Neutrophil (primary cell): ENCODE measurements around the gene OSBPL10.

Experiments
- H3K27ac ChIP-seq: fragments of 200-600 bp; sonication (generic); 2 replicates; pipeline ENCODE4 v1.5.1; 2016; ENCODE audit warnings: mild to moderate bottlenecking, moderate library complexity
- H3K27me3 ChIP-seq: fragments of 200-600 bp; sonication (generic); 2 replicates; pipeline ENCODE4 v1.6.0; 2016; ENCODE audit warnings: mild to moderate bottlenecking
- H3K36me3 ChIP-seq: fragments of 200-600 bp; sonication (generic); 2 replicates; pipeline ENCODE4 v1.5.1; 2017
- H3K4me1 ChIP-seq, 2 experiments: fragments of 200-600 bp in 1 of 2; sonication (generic) in 1 of 2; 1 replicate in 1 of 2; 2 replicates in 1 of 2; pipeline versions ENCODE4 v1.5.1 to v1.6.1; 2013 to 2016; ENCODE audit warnings: low read depth in 1 of 2, low read length in 1 of 2, mild to moderate bottlenecking in 1 of 2, moderate library complexity in 1 of 2; ENCODE audit not compliant: control insufficient read depth in 1 of 2, insufficient read depth in 1 of 2
- H3K4me3 ChIP-seq, 2 experiments: fragments of 200-600 bp in 1 of 2; sonication (generic) in 1 of 2; 1 replicate in 1 of 2; 2 replicates in 1 of 2; pipeline ENCODE4 v1.5.1; 2013 to 2016; ENCODE audit warnings: low read depth in 1 of 2, low read length in 1 of 2, mild to moderate bottlenecking in 1 of 2, moderate library complexity in 1 of 2
- H3K9me3 ChIP-seq: fragments of 200-600 bp; sonication (generic); 2 replicates; pipeline ENCODE4 v1.5.1; 2016
- TF ChIP-seq, protein P1 (sequence below): fragments of 200-600 bp; sonication (generic); IDR thresholded peaks from 2 replicates; pipeline ENCODE4 v1.5.1; 2016; ENCODE audit warnings: antibody characterized with exemption

Gene OSBPL10

GRCh38 chr3:31755926-31756658 lies 225.0 kb downstream of the OSBPL10 start:
- Histone ChIP-seq H3K4me1 (peaks cover 3 to 15% of the 10 kb centered on the region in 2 experiments), H3K36me3 (no peaks in the 10 kb centered on the region), H3K27ac (no peak overlapping the region), H3K27me3 (no peaks in the 10 kb centered on the region), H3K4me3 (no peak overlapping the region), H3K9me3 (no peaks in the 10 kb centered on the region)
- TF ChIP-seq, protein P1, sequence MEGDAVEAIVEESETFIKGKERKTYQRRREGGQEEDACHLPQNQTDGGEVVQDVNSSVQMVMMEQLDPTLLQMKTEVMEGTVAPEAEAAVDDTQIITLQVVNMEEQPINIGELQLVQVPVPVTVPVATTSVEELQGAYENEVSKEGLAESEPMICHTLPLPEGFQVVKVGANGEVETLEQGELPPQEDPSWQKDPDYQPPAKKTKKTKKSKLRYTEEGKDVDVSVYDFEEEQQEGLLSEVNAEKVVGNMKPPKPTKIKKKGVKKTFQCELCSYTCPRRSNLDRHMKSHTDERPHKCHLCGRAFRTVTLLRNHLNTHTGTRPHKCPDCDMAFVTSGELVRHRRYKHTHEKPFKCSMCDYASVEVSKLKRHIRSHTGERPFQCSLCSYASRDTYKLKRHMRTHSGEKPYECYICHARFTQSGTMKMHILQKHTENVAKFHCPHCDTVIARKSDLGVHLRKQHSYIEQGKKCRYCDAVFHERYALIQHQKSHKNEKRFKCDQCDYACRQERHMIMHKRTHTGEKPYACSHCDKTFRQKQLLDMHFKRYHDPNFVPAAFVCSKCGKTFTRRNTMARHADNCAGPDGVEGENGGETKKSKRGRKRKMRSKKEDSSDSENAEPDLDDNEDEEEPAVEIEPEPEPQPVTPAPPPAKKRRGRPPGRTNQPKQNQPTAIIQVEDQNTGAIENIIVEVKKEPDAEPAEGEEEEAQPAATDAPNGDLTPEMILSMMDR: no peak

DNA sequence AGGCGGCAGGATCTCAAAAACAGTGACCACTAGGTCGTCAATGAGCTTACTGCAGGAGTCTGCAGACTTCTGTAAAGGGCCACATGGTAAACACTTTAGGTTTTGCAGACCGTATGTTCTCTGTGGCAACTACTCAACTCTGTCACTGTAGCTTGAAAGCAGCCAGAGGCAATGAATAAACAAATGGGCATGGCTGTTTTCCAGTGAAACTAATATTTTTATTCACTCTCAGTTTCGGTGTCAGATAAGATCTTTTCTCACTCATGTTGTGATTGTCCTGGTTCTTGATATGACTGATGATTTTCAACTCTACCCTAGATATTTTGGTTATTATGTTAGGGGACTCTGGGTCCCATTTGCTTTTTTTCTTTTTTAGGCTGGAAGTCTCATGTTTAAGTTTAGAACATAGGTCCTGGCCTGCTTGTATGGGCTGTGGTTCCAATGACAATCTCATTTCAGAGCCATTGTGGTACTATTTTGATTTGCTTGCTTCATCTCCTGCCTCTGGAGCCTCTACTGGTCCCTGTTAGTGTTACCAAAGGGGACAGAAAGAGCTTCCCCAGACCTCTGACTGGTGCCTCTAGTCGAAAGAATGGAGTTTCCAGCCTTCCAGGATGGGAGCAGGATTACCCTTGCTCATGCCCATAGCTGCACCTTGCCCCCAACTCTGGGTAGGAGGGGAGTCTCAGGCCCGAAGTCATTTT lies 226.3 kb downstream of the OSBPL10 start:
- peaks cover 0 to 6% of the 10 kb centered on the region in 2 experiments for H3K4me1 ChIP-seq
- no peaks in the 10 kb centered on the region for H3K27me3 ChIP-seq
- H3K9me3 ChIP-seq: no peaks in the 10 kb centered on the region
- no peaks in the 10 kb centered on the region for H3K36me3 ChIP-seq
- H3K27ac ChIP-seq: no peak overlapping the region
- no peak overlapping the region for H3K4me3 ChIP-seq
- TF ChIP-seq, protein P1: no peak

DNA sequence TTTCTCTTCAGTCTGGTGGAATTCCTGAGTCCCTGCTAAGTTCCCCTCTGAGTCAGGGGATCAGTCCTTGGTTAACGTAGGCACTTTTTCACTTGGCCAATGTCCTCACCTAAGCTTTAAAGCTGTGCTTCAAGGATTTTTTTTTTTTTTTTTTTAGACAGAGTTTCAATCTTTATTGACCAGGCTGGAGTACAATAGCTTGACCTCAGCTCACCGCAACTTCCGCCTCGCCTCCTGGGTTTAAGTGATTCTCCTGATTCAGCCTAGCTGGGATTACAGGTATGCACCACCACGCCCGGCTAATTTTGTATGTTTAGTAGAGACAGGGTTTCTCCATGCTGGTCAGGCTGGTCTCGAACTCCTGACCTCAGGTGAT lies 228.0 kb downstream of the OSBPL10 start:
- Histone ChIP-seq H3K9me3 (no peaks in the 10 kb centered on the region), H3K27ac (no peak overlapping the region), H3K4me1 (peaks cover 0 to 6% of the 10 kb centered on the region in 2 experiments), H3K36me3 (no peaks in the 10 kb centered on the region), H3K4me3 (no peak overlapping the region), H3K27me3 (no peaks in the 10 kb centered on the region)
- TF ChIP-seq, protein P1: no peak

GRCh38 chr3:31752305-31753049 lies 228.6 kb downstream of the OSBPL10 start:
- Histone ChIP-seq H3K36me3 (no peaks in the 10 kb centered on the region), H3K4me1 (peaks cover 0 to 6% of the 10 kb centered on the region in 2 experiments), H3K27me3 (no peaks in the 10 kb centered on the region), H3K4me3 (no peak overlapping the region), H3K9me3 (no peaks in the 10 kb centered on the region), H3K27ac (no peak overlapping the region)
- TF ChIP-seq, protein P1: no peak

GRCh38 chr3:31750341-31750740 lies 230.7 kb downstream of the OSBPL10 start:
- no peaks in the 10 kb centered on the region for H3K36me3 ChIP-seq
- H3K4me1 ChIP-seq: no peaks in the 10 kb centered on the region
- no peak overlapping the region for H3K27ac ChIP-seq
- TF ChIP-seq, protein P1: no peak
- H3K4me3 ChIP-seq: no peak overlapping the region
- no peaks in the 10 kb centered on the region for H3K9me3 ChIP-seq
- no peaks in the 10 kb centered on the region for H3K27me3 ChIP-seq
